Motor neuron (in vitro differentiated cells): Measurements from ENCODE around the gene PYCARD. TPM values are rescaled to one million over a fixed set of nuclear protein-coding genes. Genes with fewer than 3 reads are reported as not detected.

Experiments
- ATAC-seq, 8 experiments: fragments of 200-7000 bp; cut with Tn5 transposase; replicated peaks in 6 of 8; 2 replicates each; pipeline ENCODE4 v1.8.0; 2021; ENCODE audit warnings: mild to moderate bottlenecking in 8 of 8, moderate library complexity in 8 of 8
- H3K27ac ChIP-seq, 2 donors: fragments of 250-450 bp; sonication (Bioruptor Pico); 2 replicates each; pipeline ENCODE4 v1.9.0; 2021; ENCODE audit warnings: antibody characterized with exemption in 2 of 2, mild to moderate bottlenecking in 2 of 2, moderate library complexity in 1 of 2
- H3K4me1 ChIP-seq, 2 donors: fragments of 250-450 bp; sonication (Bioruptor Pico); replicated peaks in 1 of 2; 2 replicates each; pipeline ENCODE4 v1.6.1; 2021; ENCODE audit warnings: antibody characterized with exemption in 2 of 2, mild to moderate bottlenecking in 2 of 2, moderate library complexity in 1 of 2
- H3K4me3 ChIP-seq, 5 donors: fragments of 250-450 bp; sonication (Bioruptor Pico); 2 replicates each; pipeline ENCODE4 v1.9.0; 2021; ENCODE audit warnings: antibody characterized with exemption in 5 of 5, mild to moderate bottlenecking in 5 of 5, moderate library complexity in 4 of 5
- WGBS, 10 experiments: fragments of 450-650 bp; shearing (Covaris generic); methylation state at CpG; one replicate each; pipeline ENCODE4 v1.0.0; 2022; 5-methylcytosine and 5-hydroxymethylcytosine counted together
- in situ Hi-C, 9 experiments: fragments of 400-800 bp; cut with MboI; loops; one replicate each; pipeline ENCODE4 v1.15.0; 2021; ENCODE audit warnings: low sequenced_read_pairs in 9 of 9, low pct_unique_long_range_greater_than_20kb in 2 of 9; ENCODE audit not compliant: unreplicated experiment in 9 of 9
- total RNA-seq, 8 experiments: library from RNA; unstranded; fragments of 300-600 nt; gene quantifications; 2 replicates each; pipeline versions ENCODE4 v1.2.3 to v1.2.4, GENCODE V29; 2022

PYCARD gene
- total RNA-seq, 8 experiments from 2014 or later, result 0.43 to 45.6 (median 1.2) TPM

- Histone ChIP-seq H3K27ac (no peak overlapping the region), H3K4me3 (no peak overlapping the region), H3K4me1 (no peaks in the 10 kb centered on the region)
- in situ Hi-C loops, result no loop called here
- 56 to 100% (median 100%) methylated on average over 1 to 2 of the region's 2 CpGs; no CpG with 5 or more reads in 3 of the 10 experiments for WGBS, 10 experiments
- no peak for ATAC-seq
Observed at GRCh38 chr16:31193874-31194273, 8.7 kb downstream of the PYCARD start.

DNA sequence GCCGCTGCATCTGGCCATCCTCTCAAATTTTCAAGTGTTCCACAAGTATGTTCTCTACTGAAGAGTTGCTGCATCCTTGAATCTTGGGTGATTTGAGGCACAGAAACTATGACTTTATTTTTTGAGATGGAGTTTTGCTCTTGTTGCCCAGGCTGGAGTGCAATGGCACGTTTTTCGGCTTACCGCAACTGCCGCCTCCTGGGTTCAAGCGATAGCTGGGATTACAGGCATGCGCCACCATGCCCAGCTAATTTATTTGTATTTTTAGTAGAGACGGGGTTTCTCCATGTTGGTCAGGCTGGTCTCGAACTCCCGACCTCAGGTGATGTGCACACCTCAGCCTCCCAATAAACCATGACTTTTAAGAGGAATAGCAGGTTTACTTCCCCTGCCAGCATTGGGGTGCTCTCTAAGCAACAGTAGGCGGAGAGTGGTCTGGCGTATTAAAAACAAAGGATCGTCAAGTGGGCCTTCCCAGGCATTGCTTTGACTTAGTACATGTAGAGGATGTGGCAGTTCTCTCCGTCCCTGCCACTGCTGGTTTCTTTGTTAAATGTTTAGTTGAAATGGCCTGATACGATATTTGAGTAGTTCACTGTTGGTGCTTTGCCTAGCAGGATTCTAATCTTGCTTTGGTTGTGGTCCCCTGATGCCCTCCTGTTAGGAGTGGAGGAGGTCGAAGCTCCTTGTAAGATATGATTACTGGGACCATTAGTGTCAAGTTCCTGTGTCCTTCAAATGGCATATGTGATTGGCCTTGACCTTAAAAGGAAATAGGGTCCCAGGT is 9.5 kb downstream of the PYCARD start:
- no peak overlapping the region for H3K27ac ChIP-seq
- no peak overlapping the region for H3K4me3 ChIP-seq
- 91 to 100% (median 97%) methylated on average over 1 to 11 of the region's 16 CpGs; no CpG with 5 or more reads in 2 of the 10 experiments for WGBS, 10 experiments
- ATAC-seq, result no peak
- no peaks in the 10 kb centered on the region for H3K4me1 ChIP-seq
- in situ Hi-C loops, result no loop called here

DNA sequence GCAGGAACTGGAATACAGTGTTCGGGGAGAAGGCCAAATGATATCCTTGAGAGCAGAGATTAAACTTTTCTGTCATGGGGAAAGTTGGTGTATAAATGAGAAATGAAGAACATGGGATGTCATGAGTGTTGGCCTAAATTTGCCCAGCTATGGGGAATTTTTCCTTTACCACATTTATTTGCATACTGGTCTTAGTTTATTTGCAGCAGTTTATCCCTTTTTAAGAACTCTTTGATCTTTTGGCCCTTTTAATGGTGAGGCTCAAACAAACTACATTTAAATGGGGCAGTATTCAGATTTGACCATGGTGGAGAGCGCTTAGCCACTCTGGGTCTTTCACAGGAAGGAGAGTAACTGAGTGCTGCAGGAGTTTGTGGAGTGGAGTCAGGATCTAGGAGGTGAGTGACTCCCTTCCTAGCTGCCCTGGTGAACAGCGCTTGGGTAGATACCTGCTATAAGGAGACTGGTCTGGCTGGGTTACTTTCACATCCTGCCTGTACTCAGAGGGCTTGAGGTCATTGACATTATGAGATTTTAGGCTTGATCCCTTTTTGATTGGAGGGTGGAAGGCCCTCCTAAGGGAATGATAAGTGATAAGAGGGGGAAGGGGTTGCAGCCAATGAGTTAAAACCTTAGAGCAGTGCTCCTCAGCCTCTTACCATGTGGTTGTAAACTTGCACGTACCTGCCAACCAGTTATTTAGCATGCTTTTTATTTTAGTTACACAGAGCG is 10.7 kb downstream of the PYCARD start:
- Histone ChIP-seq H3K4me1 (no peaks in the 10 kb centered on the region), H3K27ac (no peak overlapping the region), H3K4me3 (no peak overlapping the region)
- peak in 1 of 8 experiments; percentile 3 for ATAC-seq
- in situ Hi-C loops, result no loop called here
- 60 to 100% (median 87%) methylated on average over 1 to 5 of the region's 5 CpGs; no CpG with 5 or more reads in 2 of the 10 experiments for WGBS, 10 experiments

- WGBS, 10 experiments, result 80 to 100% (median 93%) methylated on average over 1 to 5 of the region's 17 CpGs; no CpG with 5 or more reads in 4 of the 10 experiments
- no peak for ATAC-seq
- H3K27ac ChIP-seq, result no peak overlapping the region
- no peaks in the 10 kb centered on the region for H3K4me1 ChIP-seq
- in situ Hi-C loops, result no loop called here
- no peak overlapping the region for H3K4me3 ChIP-seq
Observed at GRCh38 chr16:31190818-31191444, 11.6 kb downstream of the PYCARD start.

DNA sequence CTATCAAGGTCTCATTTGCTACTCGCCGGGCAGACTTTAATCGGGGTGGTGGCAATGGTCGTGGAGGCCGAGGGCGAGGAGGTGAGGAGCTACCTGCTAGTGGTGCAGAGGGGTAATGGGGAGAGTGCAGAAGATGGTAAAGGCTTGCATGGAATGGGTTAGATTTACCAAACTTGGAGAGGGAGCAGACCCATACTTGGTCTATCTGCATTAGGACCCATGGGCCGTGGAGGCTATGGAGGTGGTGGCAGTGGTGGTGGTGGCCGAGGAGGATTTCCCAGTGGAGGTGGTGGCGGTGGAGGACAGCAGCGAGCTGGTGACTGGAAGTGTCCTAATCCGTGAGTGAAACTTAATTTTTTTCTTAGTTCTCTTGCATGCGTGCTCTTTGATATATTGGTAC is 12.5 kb downstream of the PYCARD start:
- H3K4me3 ChIP-seq, result no peak overlapping the region
- no peaks in the 10 kb centered on the region for H3K4me1 ChIP-seq
- in situ Hi-C loops, result no loop called here
- H3K27ac ChIP-seq, result no peak overlapping the region
- ATAC-seq, result peak in 2 of 8 experiments; percentile 10 to 14
- WGBS, 10 experiments, result 90 to 100% (median 98%) methylated on average over 1 to 11 of the region's 12 CpGs; no CpG with 5 or more reads in 3 of the 10 experiments

DNA sequence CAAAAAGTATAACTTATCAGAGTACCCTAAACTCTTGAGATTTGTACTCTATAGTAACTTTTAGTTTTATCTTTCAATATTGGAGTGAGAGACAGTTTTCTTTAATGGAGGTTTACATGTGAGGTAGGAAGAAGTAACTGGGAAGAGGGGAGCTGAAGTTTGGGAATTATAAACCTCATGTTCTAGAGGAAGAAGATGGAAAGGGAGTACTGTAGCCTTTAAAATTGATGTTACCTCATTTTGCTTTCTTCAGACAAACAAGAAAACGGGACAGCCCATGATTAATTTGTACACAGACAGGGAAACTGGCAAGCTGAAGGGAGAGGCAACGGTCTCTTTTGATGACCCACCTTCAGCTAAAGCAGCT is 13.2 kb downstream of the PYCARD start:
- Histone ChIP-seq H3K4me3 (no peak overlapping the region), H3K4me1 (no peaks in the 10 kb centered on the region), H3K27ac (no peak overlapping the region)
- in situ Hi-C loops, result no loop called here
- WGBS, 10 experiments, result 60 to 100% (median 88%) methylated on average over 1 to 2 of the region's 2 CpGs; no CpG with 5 or more reads in 2 of the 10 experiments
- no peak for ATAC-seq

DNA sequence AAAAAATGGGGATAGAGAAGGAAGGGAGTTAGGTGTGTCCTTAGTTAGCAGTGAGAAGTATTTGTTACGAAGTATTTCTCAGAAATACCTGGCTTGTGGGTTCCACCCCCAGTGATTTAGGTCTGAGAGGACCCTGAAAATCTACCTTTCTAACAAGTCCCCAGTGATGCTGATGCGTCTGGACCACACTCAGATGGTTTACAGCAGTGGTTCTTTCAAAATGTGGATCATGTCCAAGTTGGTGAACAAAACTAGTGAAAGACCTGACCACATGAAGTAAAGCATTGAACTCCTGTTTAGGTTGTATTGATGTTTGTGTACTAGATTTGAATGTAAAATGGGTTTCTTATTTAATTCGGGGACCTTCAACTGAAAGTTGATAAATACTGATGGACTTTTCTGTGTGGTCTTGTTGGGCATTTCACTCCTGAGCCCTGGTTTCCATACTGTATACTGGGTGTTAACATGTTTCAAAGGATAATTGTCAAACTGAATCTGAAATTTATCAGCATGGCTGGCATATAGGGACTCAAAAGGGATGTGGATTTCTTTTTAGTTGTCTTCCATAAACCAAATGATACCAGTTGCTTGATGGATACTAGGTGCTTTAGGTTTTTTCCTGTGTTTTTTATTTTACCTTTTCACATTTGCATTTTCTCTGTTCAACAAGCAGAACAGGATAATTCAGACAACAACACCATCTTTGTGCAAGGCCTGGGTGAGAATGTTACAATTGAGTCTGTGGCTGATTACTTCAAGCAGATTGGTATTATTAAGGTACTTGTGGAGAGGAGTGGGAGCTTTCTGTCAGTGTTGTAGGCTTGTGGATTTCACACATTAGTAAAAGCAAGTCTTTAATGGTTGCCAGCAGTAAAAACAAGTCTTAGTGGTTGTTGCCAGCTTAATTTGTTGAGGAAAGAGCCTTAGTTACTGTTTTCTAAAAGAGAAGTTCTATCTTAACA is 13.8 kb downstream of the PYCARD start:
- no peak overlapping the region for H3K27ac ChIP-seq
- in situ Hi-C loops, result no loop called here
- no peaks in the 10 kb centered on the region for H3K4me1 ChIP-seq
- WGBS, 10 experiments, result 80 to 100% (median 100%) methylated on average over 1 to 3 of the region's 3 CpGs; no CpG with 5 or more reads in 1 of the 10 experiments
- no peak for ATAC-seq
- H3K4me3 ChIP-seq, result no peak overlapping the region

DNA sequence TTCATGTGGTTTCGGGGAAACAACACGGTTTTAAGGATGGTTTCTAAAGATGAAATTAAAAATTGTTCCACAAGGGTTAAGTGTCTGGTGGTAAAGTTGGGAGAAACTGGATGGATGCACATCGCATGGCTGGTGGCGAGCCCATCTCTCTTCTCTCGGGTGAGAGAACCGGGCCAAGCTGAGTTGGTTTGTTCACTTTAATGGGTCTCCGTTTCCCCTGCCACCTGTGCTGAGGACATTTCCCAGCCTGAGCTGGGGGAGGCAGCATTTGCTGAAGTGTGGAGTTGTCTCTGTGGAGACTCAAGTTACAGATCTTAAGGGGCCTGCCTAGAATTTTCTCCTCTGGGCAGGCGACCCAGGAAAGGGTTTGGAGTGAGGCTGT is 14.8 kb downstream of the PYCARD start:
- H3K4me3 ChIP-seq, result no peak overlapping the region
- in situ Hi-C loops, result no loop called here
- no peak for ATAC-seq
- H3K4me1 ChIP-seq, result peaks cover 2 to 6% of the 10 kb centered on the region in 2 donors
- WGBS, 10 experiments, result 80 to 100% (median 97%) methylated on average over 1 to 8 of the region's 8 CpGs; no CpG with 5 or more reads in 1 of the 10 experiments
- no peak overlapping the region for H3K27ac ChIP-seq

- Histone ChIP-seq H3K4me1 (peaks cover 9 to 12% of the 10 kb centered on the region in 2 donors), H3K27ac (no peak overlapping the region), H3K4me3 (no peak overlapping the region)
- ATAC-seq, result peak in 5 of 8 experiments; percentile 7 to 25 (median 17)
- in situ Hi-C loops, result no loop called here
- WGBS, 10 experiments, result 65 to 97% (median 90%) methylated on average over 2 to 10 of the region's 10 CpGs; no CpG with 5 or more reads in 1 of the 10 experiments
Observed at GRCh38 chr16:31186930-31187807, 15.4 kb downstream of the PYCARD start.

GRCh38 chr16:31186176-31186575 is 16.4 kb downstream of the PYCARD start:
- Histone ChIP-seq H3K27ac (no peak overlapping the region), H3K4me3 (no peak overlapping the region), H3K4me1 (peaks cover 13 to 17% of the 10 kb centered on the region in 2 donors)
- WGBS, 10 experiments, result 69 to 100% (median 94%) methylated on average over 1 to 7 of the region's 7 CpGs
- in situ Hi-C loops, result no loop called here
- no peak for ATAC-seq

DNA sequence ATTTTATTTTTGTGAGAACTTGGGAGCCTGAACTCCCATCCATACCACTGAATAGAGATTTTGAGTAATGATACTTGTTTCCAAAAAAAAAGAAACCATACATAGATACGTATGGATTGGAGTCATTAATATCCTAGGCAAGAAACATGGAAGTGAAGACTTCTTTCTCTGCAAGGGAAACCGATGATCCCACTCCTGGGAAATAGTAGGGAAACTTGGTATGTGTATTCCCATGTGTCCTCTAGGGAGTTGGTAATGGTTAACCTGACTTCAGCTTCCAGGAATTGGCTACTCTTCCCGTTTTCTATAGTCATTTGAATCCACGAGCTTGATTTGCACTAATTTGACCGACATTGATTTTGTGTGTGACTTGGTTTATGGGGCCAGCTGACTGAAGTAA is 17.2 kb downstream of the PYCARD start:
- Histone ChIP-seq H3K4me1 (peaks cover 13 to 17% of the 10 kb centered on the region in 2 donors), H3K27ac (no peak overlapping the region), H3K4me3 (no peak overlapping the region)
- no peak for ATAC-seq
- in situ Hi-C loops, result no loop called here
- WGBS, 10 experiments, result 17 to 100% (median 85%) methylated on average over 1 to 5 of the region's 5 CpGs; no CpG with 5 or more reads in 1 of the 10 experiments
